Heart left ventricle (tissue), 16 donors: ENCODE results near the gene PTX4. TPM values are rescaled to one million over a fixed set of nuclear protein-coding genes. Genes with fewer than 3 reads are reported as not detected.

Source experiments
- ATAC-seq, 4 donors: fragments of 200-7000 bp; cut with Tn5 transposase; one replicate each; pipeline ENCODE4 v1.9.1; 2020 to 2022; ENCODE audit warnings: moderate library complexity in 4 of 4, mild to moderate bottlenecking in 3 of 4, moderate number of reproducible peaks in 1 of 4
- DNase-seq, 5 donors: peaks; one replicate each; pipeline ENCODE4 v3.0.0-alpha.2; 2020
- H3K27ac ChIP-seq, 12 donors: fragments of 200-600 bp; sonication (generic) in 4 of 12; one replicate each; pipeline versions ENCODE4 v1.5.0 to v1.8.0; 2016 to 2022; ENCODE audit warnings: mild to moderate bottlenecking in 2 of 12
- H3K27me3 ChIP-seq, 9 donors: fragments of 200-600 bp; sonication (generic) in 2 of 9; one replicate each; pipeline versions ENCODE4 v1.5.1 to v1.8.0; 2016 to 2022; ENCODE audit warnings: mild to moderate bottlenecking in 3 of 9
- H3K36me3 ChIP-seq, 9 donors: fragments of 200-600 bp; sonication (generic) in 2 of 9; one replicate each; pipeline versions ENCODE4 v1.5.0 to v1.8.0; 2018 to 2022; ENCODE audit warnings: mild to moderate bottlenecking in 2 of 9
- H3K4me1 ChIP-seq, 12 donors: fragments of 200-600 bp; sonication (generic) in 4 of 12; one replicate each; pipeline versions ENCODE4 v1.5.0 to v1.8.0; 2016 to 2022; ENCODE audit warnings: mild to moderate bottlenecking in 3 of 12
- H3K4me3 ChIP-seq, 12 donors: fragments of 200-600 bp; sonication (generic) in 4 of 12; one replicate each; pipeline versions ENCODE4 v1.5.0 to v1.8.0; 2017 to 2022; ENCODE audit warnings: mild to moderate bottlenecking in 9 of 12, moderate library complexity in 4 of 12
- H3K9me3 ChIP-seq, 12 donors: fragments of 200-600 bp; sonication (generic) in 4 of 12; one replicate each; pipeline versions ENCODE4 v1.5.0 to v1.8.0; 2016 to 2022; ENCODE audit warnings: mild to moderate bottlenecking in 1 of 12
- CTCF ChIP-seq, 12 donors: fragments of 200-600 bp; sonication (generic) in 4 of 12; IDR thresholded peaks; one replicate each; pipeline versions ENCODE4 v1.5.0 to v1.8.0; 2018 to 2022; ENCODE audit warnings: antibody characterized with exemption in 12 of 12, mild to moderate bottlenecking in 5 of 12
- POLR2A ChIP-seq, 2 donors: fragments of 450-650 bp; IDR thresholded peaks; one replicate each; pipeline ENCODE4 v1.6.1; 2017; ENCODE audit warnings: antibody characterized with exemption in 2 of 2, mild to moderate bottlenecking in 2 of 2, moderate library complexity in 2 of 2
- WGBS, 4 donors: extraction: QIAGEN DNeasy Blood & Tissue Kit in 2 of 4; methylation state at CpG; one replicate each; pipeline versions ENCODE4 v1.1.5 to v1.1.7; 2013 to 2018; 5-methylcytosine and 5-hydroxymethylcytosine counted together
- intact Hi-C, 10 donors: fragments of 100-400 bp; cut with DNase I; formaldehyde crosslinking; loops; one replicate each; pipeline versions ENCODE4 v1.11.1 to v1.14.2; 2022
- polyA plus RNA-seq, 2 donors: library from polyadenylated mRNA; stranded (reverse); fragments of 200-250 nt; gene quantifications; one replicate each; pipeline ENCODE4 v1.2.3, GENCODE V29; 2013
- total RNA-seq, 9 donors: library from RNA; depleted of rRNA in 2 of 9; stranded (reverse); fragments of >200 nt in 2 of 9; fragmentation: NEBNext Ultra II Directional in 3 of 9; extraction: Animal tissue kit (Norgen Biotek cat#: 25700) in 3 of 9; gene quantifications; one replicate each; pipeline versions ENCODE4 v1.1.0 to v1.2.4, GENCODE V29; 2016 to 2023
- donor health status: ischemic (EF 13 %, LVEDD 7.1; RV severe dilation, severe dysfunction).
- donor health status: healthy with polysubstance abuse.
- donor health status: DM: no; HTN: yes; CAD: no.
- donor health status: DM: no; HTN: no; CAD: no.
- donor health status: ischemic (EF 25% LVEDD 6.9; RV normal size, moderate dysfunction).
- donor health status: ischemic (EF 25% LVEDD 5.7; RV mildly dilated, moderate dysfunction).
- donor health status: healthy.
- donor health status: DM: yes; HTN: yes; CAD: no.
- donor health status: ischemic (EF 35%, LVEDD 5.7; RV mildly dilated, moderate dysfunction).
- donor health status: nonischemic (EF 11% LVEDD 7.7; RV severe dilation, severe dysfunction).
- donor health status: DM: yes; HTN: yes; CAD: no.
- donor health status: PGD.
- donor health status: ischemic (EF 29% LVEDD 5.4; RV normal size, mild dysfunction).
- donor health status: nonischemic (EF 23%, LVEDD 6.1; RV moderate dilation, normal function).

PTX4 gene
- total and polyA plus RNA-seq, 11 donors, result 0.04 to 0.23 (median 0.20) TPM; not detected in 8

GRCh38 chr16:1458336-1458976 is 30.3 kb downstream of the PTX4 start:
- Histone ChIP-seq H3K27me3 (no peaks in the 10 kb centered on the region), H3K9me3 (no peaks in the 10 kb centered on the region), H3K36me3 (peaks cover 0 to 79% (median 71%) of the 10 kb centered on the region in 9 donors), H3K4me3 (no peak overlapping the region), H3K4me1 (no peaks in the 10 kb centered on the region), H3K27ac (no peak overlapping the region)
- WGBS, 4 donors, result 93 to 95% (median 94%) methylated on average over 24 to 26 of the region's 26 CpGs
- TF ChIP-seq POLR2A (IDR thresholded peaks at IDR 0.05), result no peak
- no peak for TF ChIP-seq CTCF (IDR thresholded peaks at IDR 0.05)
- ATAC-seq (no peak), DNase-seq (no peak)
- intact Hi-C loops, result no loop called here

GRCh38 chr16:1457489-1458245 is 31.1 kb downstream of the PTX4 start:
- 89 to 94% (median 93%) methylated on average over 34 to 42 of the region's 42 CpGs for WGBS, 4 donors
- Histone ChIP-seq H3K4me1 (no peaks in the 10 kb centered on the region), H3K9me3 (no peaks in the 10 kb centered on the region), H3K27ac (no peak overlapping the region), H3K36me3 (peaks cover 0 to 82% (median 73%) of the 10 kb centered on the region in 9 donors), H3K27me3 (no peaks in the 10 kb centered on the region), H3K4me3 (no peak overlapping the region)
- TF ChIP-seq POLR2A (IDR thresholded peaks at IDR 0.05), result no peak
- no peak for TF ChIP-seq CTCF (IDR thresholded peaks at IDR 0.05)
- intact Hi-C loops, result no loop called here
- no peak for ATAC-seq
- peak in 1 of 5 donors; percentile 52 for DNase-seq

GRCh38 chr16:1456951-1457350 is 31.8 kb downstream of the PTX4 start:
- Histone ChIP-seq H3K9me3 (no peaks in the 10 kb centered on the region), H3K27me3 (no peaks in the 10 kb centered on the region), H3K4me3 (no peak overlapping the region), H3K27ac (no peak overlapping the region), H3K4me1 (no peaks in the 10 kb centered on the region), H3K36me3 (peaks cover 0 to 90% (median 79%) of the 10 kb centered on the region in 9 donors)
- WGBS, 4 donors, result 90 to 93% (median 92%) methylated on average over 14 to 16 of the region's 16 CpGs
- DNase-seq (no peak), ATAC-seq (no peak)
- intact Hi-C loops, result no loop called here
- TF ChIP-seq POLR2A (IDR thresholded peaks at IDR 0.05) (no peak), CTCF (IDR thresholded peaks at IDR 0.05) (no peak)
